HepG2 (cell line): ENCODE data around the gene DACT2. TPM values are rescaled to one million over a fixed set of nuclear protein-coding genes. Genes with fewer than 3 reads are reported as not detected.

Experiments
- ARID4A ChIP-seq: sonication (generic); formaldehyde crosslinking; IDR thresholded peaks from 2 replicates; pipeline ENCODE4 v1.5.0; 2020; ENCODE audit warnings: mild to moderate bottlenecking, missing genetic modification reagents, borderline replicate concordance
- BRCA1 ChIP-seq: sonication (generic); formaldehyde crosslinking; IDR thresholded peaks from 2 replicates; pipeline ENCODE4 v1.4.0; 2020; ENCODE audit warnings: missing genetic modification reagents
- DR1 ChIP-seq: sonication (generic); formaldehyde crosslinking; IDR thresholded peaks from 2 replicates; pipeline ENCODE4 v1.8.0; 2021; ENCODE audit warnings: mild to moderate bottlenecking, missing genetic modification reagents, inconsistent platforms
- ESRRA ChIP-seq: sonication (generic); formaldehyde crosslinking; IDR thresholded peaks from 2 replicates; pipeline ENCODE4 v1.5.1; 2020; ENCODE audit warnings: mild to moderate bottlenecking, low read depth, missing genetic modification reagents
- GATAD1 ChIP-seq: IDR thresholded peaks from 2 replicates; pipeline ENCODE4 v1.6.1; 2016; ENCODE audit warnings: missing genetic modification reagents, missing compliant biosample characterization
- HOXA3 ChIP-seq: sonication (generic); formaldehyde crosslinking; IDR thresholded peaks from 2 replicates; pipeline ENCODE4 v1.5.0; 2020; ENCODE audit warnings: missing genetic modification reagents
- RERE ChIP-seq: IDR thresholded peaks from 2 replicates; pipeline ENCODE4 v1.6.1; 2016; ENCODE audit warnings: low read depth, missing genetic modification reagents, missing compliant biosample characterization
- RXRB ChIP-seq: IDR thresholded peaks from 2 replicates; pipeline ENCODE4 v1.6.1; 2016; ENCODE audit warnings: borderline replicate concordance, missing genetic modification reagents, missing compliant biosample characterization
- SKI ChIP-seq: fragments of 450-650 bp; IDR thresholded peaks from one replicate; pipeline ENCODE4 v1.6.1; 2018; ENCODE audit warnings: mild to moderate bottlenecking; ENCODE audit not compliant: partially characterized antibody
- TRIM24 ChIP-seq: sonication (generic); formaldehyde crosslinking; IDR thresholded peaks from 2 replicates; pipeline ENCODE4 v1.8.0; 2022; ENCODE audit warnings: mild to moderate bottlenecking, missing genetic modification reagents
- UBTF ChIP-seq: sonication (generic); formaldehyde crosslinking; IDR thresholded peaks from 2 replicates; pipeline ENCODE4 v1.4.0; 2020; ENCODE audit warnings: mild to moderate bottlenecking, missing genetic modification reagents
- ZMYM4 ChIP-seq: sonication (generic); formaldehyde crosslinking; IDR thresholded peaks from 2 replicates; pipeline ENCODE4 v1.8.1; 2023; ENCODE audit warnings: mild to moderate bottlenecking, missing genetic modification reagents
- ZNF124 ChIP-seq: sonication (generic); formaldehyde crosslinking; IDR thresholded peaks from 2 replicates; pipeline ENCODE4 v1.4.0; 2020; ENCODE audit warnings: missing genetic modification reagents
- ZNF556 ChIP-seq: sonication (generic); formaldehyde crosslinking; IDR thresholded peaks from 2 replicates; pipeline ENCODE4 v1.4.0; 2020; ENCODE audit warnings: mild to moderate bottlenecking, missing genetic modification reagents, borderline replicate concordance
- ZNF569 ChIP-seq: sonication (generic); formaldehyde crosslinking; IDR thresholded peaks from 2 replicates; pipeline ENCODE4 v1.5.0; 2020; ENCODE audit warnings: mild to moderate bottlenecking, missing genetic modification reagents, moderate library complexity, borderline replicate concordance
- ZNF772 ChIP-seq: sonication (generic); formaldehyde crosslinking; IDR thresholded peaks from 2 replicates; pipeline ENCODE4 v1.5.0; 2020; ENCODE audit warnings: mild to moderate bottlenecking, missing genetic modification reagents
- polyA plus RNA-seq, 8 experiments: library from polyadenylated mRNA; depleted of rRNA in 3 of 8; stranded (reverse) in 7 of 8; unstranded in 1 of 8; fragments of >200 nt; fragmentation: Illumina TruSeq in 4 of 8; extraction: Trizol in 4 of 8; gene quantifications; 2 replicates each; pipeline versions ENCODE4 v1.2.1 to v1.2.3, GENCODE V29; 2011 to 2016; ENCODE audit warnings: low read depth in 4 of 8, missing spikeins in 1 of 8, mixed read lengths in 1 of 8; ENCODE audit not compliant: insufficient read depth in 1 of 8
- total RNA-seq, 5 experiments: library from RNA; depleted of rRNA; stranded (reverse); fragments of >200 nt; fragmentation: Illumina TruSeq; extraction: Trizol; gene quantifications; 2 replicates each; pipeline ENCODE4 v1.2.3, GENCODE V29; 2016; ENCODE audit warnings: low read depth in 1 of 5

DACT2 gene
- total and polyA plus RNA-seq, 2 of the 13 experiments (the other 11 are each of a cell fraction or from before 2014, with no cell fraction given): 0.15 TPM; not detected in 1

- TF ChIP-seq ZNF772 (CRISPR knock-in tag): 0 out of 2 replicates have a peak, but pooled peaks have one; percentile 43
- no peak for TF ChIP-seq ZNF569
- TF ChIP-seq ZMYM4 (CRISPR knock-in tag): peak; percentile 88
- TF ChIP-seq RERE (CRISPR knock-in tag): peak; percentile 43; the same call in 1 of the 2 replicates
- TF ChIP-seq UBTF (CRISPR knock-in tag): peak; percentile 75
- no peak for TF ChIP-seq ZNF124 (CRISPR knock-in tag)
- TF ChIP-seq ARID4A: peak; percentile 53; the same call in 1 of the 2 replicates
- peak; percentile 76; the same call in 1 of the 2 replicates for TF ChIP-seq TRIM24
- peak; percentile 94 for TF ChIP-seq SKI
- TF ChIP-seq ESRRA (CRISPR knock-in tag): peak; percentile 99
- TF ChIP-seq DR1: no peak
- TF ChIP-seq BRCA1: no peak
- TF ChIP-seq ZNF556 (CRISPR knock-in tag): peak; percentile 83; the same call in 1 of the 2 replicates
- TF ChIP-seq GATAD1 (CRISPR knock-in tag): peak; percentile 44; the same call in 1 of the 2 replicates
- TF ChIP-seq HOXA3 (CRISPR knock-in tag): peak; percentile 93
- TF ChIP-seq RXRB: peak; percentile 91
These were observed 36.4 kb downstream of the DACT2 start (continued) for GRCh38 chr6:168282985-168283685.
